HEK293 (cell line): ENCODE measurements around the gene CYBA.

Experiments used
- CTCF ChIA-PET: fragments of 350-600 bp; formaldehyde crosslinking; extraction: SDS; loops from one replicate; lab custom pipeline; 2021; ENCODE audit warnings: antibody characterized with exemption; lab: Yijun Ruan, JAX
- POLR2A ChIA-PET: fragments of 300-600 bp; formaldehyde crosslinking; extraction: SDS; loops from one replicate; lab custom pipeline; 2020; ENCODE audit warnings: antibody characterized with exemption, inconsistent platforms; lab: Yijun Ruan, JAX
- H3K27ac ChIP-seq: fragments of 200-500 bp; sonication (Bioruptor generic); 2 replicates; pipeline ENCODE4 v1.5.1; 2014; ENCODE audit warnings: low read depth, low read length, control low read depth, inconsistent platforms; ENCODE audit errors: extremely low read depth
- H3K36me3 ChIP-seq, 2 experiments: fragments of 200-500 bp in 1 of 2; sonication (Bioruptor generic) in 1 of 2; 1 replicate in 1 of 2; 2 replicates in 1 of 2; pipeline ENCODE4 v1.5.1; 2014 to 2017; ENCODE audit warnings: inconsistent platforms in 2 of 2, low read length in 2 of 2; ENCODE audit not compliant: control insufficient read depth in 2 of 2, insufficient read depth in 1 of 2
- H3K4me1 ChIP-seq: fragments of 200-500 bp; sonication (Bioruptor generic); 2 replicates; pipeline ENCODE4 v1.5.1; 2014; ENCODE audit warnings: mild to moderate bottlenecking, low read length, inconsistent platforms; ENCODE audit not compliant: control insufficient read depth, insufficient read depth
- H3K4me3 ChIP-seq: 2 replicates; pipeline ENCODE4 v1.5.1; 2011; ENCODE audit warnings: low read depth, mild to moderate bottlenecking, control low read depth, low read length, moderate library complexity
- H3K9me3 ChIP-seq: fragments of 200-500 bp; sonication (Bioruptor generic); 2 replicates; pipeline ENCODE4 v1.5.1; 2014; ENCODE audit warnings: low read depth, low read length, inconsistent platforms; ENCODE audit not compliant: control insufficient read depth, insufficient read depth
- ELK4 ChIP-seq: IDR thresholded peaks from 2 replicates; pipeline ENCODE4 v1.6.1; 2011; ENCODE audit warnings: mild to moderate bottlenecking, low read depth, low read length, borderline replicate concordance
- HOXA7 ChIP-seq: sonication (generic); formaldehyde crosslinking; IDR thresholded peaks from 2 replicates; pipeline ENCODE4 v1.8.1; 2022; ENCODE audit warnings: missing genetic modification reagents, borderline replicate concordance
- PRDM4 ChIP-seq: fragments of 450-650 bp; formaldehyde crosslinking; IDR thresholded peaks from 2 replicates; pipeline ENCODE4 v1.5.1; 2017; ENCODE audit warnings: missing biosample characterization, missing genetic modification characterization
- SP7 ChIP-seq: fragments of 450-650 bp; formaldehyde crosslinking; IDR thresholded peaks from 2 replicates; pipeline ENCODE4 v1.5.1; 2016; ENCODE audit warnings: missing biosample characterization, missing genetic modification characterization
- ZBTB1 ChIP-seq: fragments of 450-650 bp; formaldehyde crosslinking; IDR thresholded peaks from 2 replicates; pipeline ENCODE4 v1.5.1; 2016; ENCODE audit warnings: missing biosample characterization, missing genetic modification characterization
- ZBTB11 ChIP-seq: fragments of 450-650 bp; formaldehyde crosslinking; conservative IDR thresholded peaks from 2 replicates; pipeline ENCODE4 v1.5.1; 2016; ENCODE audit warnings: low read depth, missing biosample characterization, missing genetic modification characterization
- ZFHX2 ChIP-seq: fragments of 450-650 bp; formaldehyde crosslinking; conservative IDR thresholded peaks from 2 replicates; pipeline ENCODE4 v1.5.1; 2016; ENCODE audit warnings: missing biosample characterization, missing genetic modification characterization
- ZNF10 ChIP-seq: fragments of 450-650 bp; formaldehyde crosslinking; IDR thresholded peaks from 2 replicates; pipeline ENCODE4 v1.5.1; 2017; ENCODE audit warnings: missing biosample characterization, missing genetic modification characterization
- ZNF211 ChIP-seq: fragments of 450-650 bp; formaldehyde crosslinking; IDR thresholded peaks from 2 replicates; pipeline ENCODE4 v1.5.1; 2016; ENCODE audit warnings: low read depth, missing biosample characterization, missing genetic modification characterization
- ZNF221 ChIP-seq: fragments of 450-650 bp; formaldehyde crosslinking; IDR thresholded peaks from 2 replicates; pipeline ENCODE4 v1.5.1; 2017; ENCODE audit warnings: missing biosample characterization, missing genetic modification characterization, borderline replicate concordance
- ZNF362 ChIP-seq: fragments of 450-650 bp; formaldehyde crosslinking; IDR thresholded peaks from 2 replicates; pipeline ENCODE4 v1.5.1; 2016; ENCODE audit warnings: missing biosample characterization, missing genetic modification characterization
- ZNF423 ChIP-seq: fragments of 450-650 bp; formaldehyde crosslinking; IDR thresholded peaks from 2 replicates; pipeline ENCODE4 v1.5.1; 2016; ENCODE audit warnings: missing biosample characterization, missing genetic modification characterization
- ZNF48 ChIP-seq: fragments of 450-650 bp; formaldehyde crosslinking; IDR thresholded peaks from 2 replicates; pipeline ENCODE4 v1.5.1; 2016; ENCODE audit warnings: missing biosample characterization, missing genetic modification characterization
- ZNF660 ChIP-seq: fragments of 450-650 bp; IDR thresholded peaks from 2 replicates; pipeline ENCODE4 v1.5.1; 2018; ENCODE audit warnings: missing biosample characterization, mild to moderate bottlenecking, missing genetic modification characterization

Gene CYBA

GRCh38 chr16:88695218-88695617, 44.4 kb upstream of the CYBA start:
- H3K9me3 ChIP-seq, result no peaks in the 10 kb centered on the region
- no peak overlapping the region for H3K27ac ChIP-seq
- H3K4me1 ChIP-seq, result no peaks in the 10 kb centered on the region
- H3K36me3 ChIP-seq, result peaks cover 0 to 36% of the 10 kb centered on the region in 2 experiments; a peak in 2 of 3 replicates
- ChIA-PET POLR2A (no interaction called here), CTCF (no interaction called here)
- TF ChIP-seq ZNF10 (tag by site-specific recombination) (no peak), ZFHX2 (tag by site-specific recombination) (peak; percentile 59; the same call in 1 of the 2 replicates)
- TF ChIP-seq, all 188 proteins: peak for 1
- H3K4me3 ChIP-seq, result no peak overlapping the region

GRCh38 chr16:88694221-88695087, 43.6 kb upstream of the CYBA start:
- Histone ChIP-seq H3K27ac (no peak overlapping the region), H3K4me3 (no peak overlapping the region), H3K36me3 (peaks cover 0 to 29% of the 10 kb centered on the region in 2 experiments; a peak in 2 of 3 replicates), H3K9me3 (no peaks in the 10 kb centered on the region), H3K4me1 (no peaks in the 10 kb centered on the region)
- ChIA-PET POLR2A (interaction anchor here (1.1 kb wide), 1 partner anchor 124 kb away, joined by 3 read pairs; the partner anchor contains the start of gene ZC3H18), CTCF (no interaction called here)
- TF ChIP-seq ZNF211 (tag by site-specific recombination) (no peak), ZNF362 (tag by site-specific recombination) (no peak)

GRCh38 chr16:88693420-88694177, 42.7 kb upstream of the CYBA start:
- Histone ChIP-seq H3K27ac (no peak overlapping the region), H3K4me1 (no peaks in the 10 kb centered on the region), H3K36me3 (peaks cover 0 to 21% of the 10 kb centered on the region in 2 experiments; a peak in 2 of 3 replicates), H3K9me3 (no peaks in the 10 kb centered on the region), H3K4me3 (no peak overlapping the region)
- ChIA-PET POLR2A (interaction anchor here (1.1 kb wide), 1 partner anchor 124 kb away, joined by 3 read pairs; the partner anchor contains the start of gene ZC3H18), CTCF (no interaction called here)
- no peak for TF ChIP-seq ELK4
- no peak for TF ChIP-seq ZNF660
- no peak for TF ChIP-seq PRDM4 (tag by site-specific recombination)
- TF ChIP-seq HOXA7, result no peak
- TF ChIP-seq ZNF221 (tag by site-specific recombination), result no peak
- TF ChIP-seq ZNF48 (tag by site-specific recombination), result no peak
- no peak for TF ChIP-seq ZBTB1 (tag by site-specific recombination)
- TF ChIP-seq ZNF423 (tag by site-specific recombination), result no peak
- TF ChIP-seq SP7 (tag by site-specific recombination), result no peak
- no peak for TF ChIP-seq ZBTB11 (tag by site-specific recombination)
